HG02870 (cell line): ENCODE data around the gene ZNF853.
"Not testable (repeated sequence)": the region's sequence is repeated elsewhere in the genome, so short reads cannot be mapped to it uniquely, and the experiment has no call there.

Experiments
- ATAC-seq: cut with Tn5 transposase; IDR thresholded peaks from one replicate; pipeline ENCODE4 v1.9.1; 2021; ENCODE audit warnings: mild to moderate bottlenecking, moderate library complexity; ENCODE audit not compliant: unreplicated experiment

ZNF853 gene

DNA sequence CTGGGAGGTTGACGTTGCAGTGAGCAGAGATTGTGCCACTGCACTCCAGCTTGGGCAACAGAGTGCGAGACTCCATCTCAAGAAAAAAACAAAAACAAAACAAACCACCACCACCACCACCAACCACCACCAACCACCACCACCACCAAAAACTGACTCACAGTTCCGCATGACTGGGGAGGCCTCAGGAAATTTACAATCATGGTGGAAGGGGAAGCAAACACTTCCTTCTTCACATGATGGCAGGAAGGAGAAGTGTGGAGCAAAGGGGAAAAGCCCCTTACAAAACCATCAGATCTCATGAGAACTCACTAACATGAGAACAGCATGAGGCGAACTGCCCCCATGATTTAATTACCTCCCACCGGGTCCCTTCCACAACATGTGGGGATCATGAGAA lies 19.6 kb downstream of the ZNF853 start:
- ATAC-seq, result not testable (repeated sequence)

DNA sequence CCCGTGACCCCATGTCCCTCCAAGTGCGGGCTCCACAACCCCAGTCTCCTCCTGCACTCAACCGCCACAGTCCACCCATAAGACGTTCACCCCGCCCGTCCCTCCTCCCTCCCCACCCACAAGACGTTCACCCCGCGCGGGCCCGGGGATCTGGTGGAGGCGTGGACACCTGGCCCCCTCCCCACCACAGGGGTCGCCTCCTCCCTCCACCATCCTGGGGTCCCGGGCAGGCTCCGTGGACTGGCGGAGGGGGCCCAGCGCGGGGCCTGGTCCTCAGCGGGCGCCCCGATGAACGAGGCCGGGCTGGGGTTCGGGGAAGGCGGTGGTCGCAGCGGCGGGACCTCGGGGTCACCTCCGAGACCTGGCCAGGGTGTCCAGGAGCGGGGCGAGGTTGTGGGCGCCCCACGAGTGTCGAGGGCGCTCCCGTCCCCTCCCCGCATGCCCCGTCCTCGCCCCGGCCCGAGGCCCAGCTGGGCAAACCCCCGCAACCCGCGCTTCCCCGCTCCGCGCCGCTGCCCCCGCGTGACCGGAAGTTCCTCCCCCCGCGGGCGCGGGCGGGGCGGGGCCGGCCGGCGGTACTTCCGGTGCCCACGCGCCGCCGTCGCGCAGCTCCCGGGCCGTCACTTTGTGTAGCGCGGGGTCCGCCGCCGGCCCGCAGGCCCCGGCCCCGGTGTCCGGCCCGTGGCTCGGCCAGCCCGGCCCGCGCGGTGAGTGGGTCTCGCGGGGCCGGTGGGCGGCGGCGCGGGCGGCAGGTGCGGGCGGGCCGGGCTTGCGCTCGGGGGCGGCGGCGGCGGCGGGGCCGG lies 21.5 kb downstream of the ZNF853 start, which contains the start of gene ZNF316:
Gene ZNF316 (plus strand): TSS at position 578 of the 803 bp plus-strand sequence. CDS start 5,092 bp downstream, outside the sequence.
- ATAC-seq, result peak; percentile 51

DNA sequence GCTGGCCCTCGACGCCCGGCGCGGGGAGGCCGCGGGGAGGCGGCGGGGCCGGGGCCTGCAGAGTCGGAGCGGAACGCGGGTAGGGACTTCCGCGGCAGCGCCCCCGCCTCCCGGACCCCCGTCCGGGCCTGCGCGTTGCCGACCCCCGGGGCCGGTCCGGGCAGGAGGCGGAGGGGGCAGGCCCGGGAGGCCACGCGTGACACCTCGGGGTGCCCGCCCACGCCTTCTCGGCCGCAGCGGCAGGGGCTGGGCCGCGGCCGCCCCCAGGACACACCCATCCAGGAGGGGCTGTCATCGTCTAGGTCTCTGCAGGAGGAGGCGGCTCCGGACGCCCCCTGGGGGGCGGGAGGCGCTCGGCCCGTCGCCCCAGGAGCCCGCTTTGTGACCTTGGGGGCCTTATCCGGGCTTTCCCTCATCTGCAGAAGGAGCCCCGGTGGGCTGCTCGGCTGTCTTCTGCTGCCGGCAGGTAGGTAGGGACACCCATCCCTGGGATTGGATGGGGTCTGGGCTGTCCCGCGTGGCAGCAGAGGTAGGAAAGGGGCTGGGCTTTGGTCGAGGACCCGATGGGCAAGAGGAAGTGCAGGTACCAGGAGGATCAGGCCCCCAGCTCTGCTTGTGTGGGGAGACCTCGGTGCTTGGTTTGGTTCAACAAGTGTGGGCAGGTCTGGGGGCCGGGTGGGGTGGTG lies 22.3 kb downstream of the ZNF853 start:
- ATAC-seq, result peak; percentile 83

DNA sequence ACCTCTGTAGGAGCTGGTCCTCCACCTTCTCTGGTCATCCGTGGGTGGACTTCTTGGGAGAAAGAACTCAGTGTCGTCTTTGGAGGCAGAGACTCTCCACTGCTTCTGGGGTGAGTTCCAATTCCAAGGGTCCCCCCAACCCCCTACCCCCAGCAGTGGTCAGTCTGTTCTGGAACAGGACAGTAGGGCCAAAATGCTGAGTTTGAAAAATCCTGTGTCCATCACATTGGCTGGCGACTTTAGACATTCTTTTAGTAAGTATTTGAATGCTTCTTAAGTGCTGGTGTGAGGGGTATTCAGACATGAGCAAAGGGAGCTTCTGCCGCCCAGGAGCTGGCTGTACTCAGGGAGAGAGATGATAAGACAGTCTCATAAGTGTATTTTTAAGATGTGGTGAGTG lies 23.6 kb downstream of the ZNF853 start:
- ATAC-seq, result no peak

DNA sequence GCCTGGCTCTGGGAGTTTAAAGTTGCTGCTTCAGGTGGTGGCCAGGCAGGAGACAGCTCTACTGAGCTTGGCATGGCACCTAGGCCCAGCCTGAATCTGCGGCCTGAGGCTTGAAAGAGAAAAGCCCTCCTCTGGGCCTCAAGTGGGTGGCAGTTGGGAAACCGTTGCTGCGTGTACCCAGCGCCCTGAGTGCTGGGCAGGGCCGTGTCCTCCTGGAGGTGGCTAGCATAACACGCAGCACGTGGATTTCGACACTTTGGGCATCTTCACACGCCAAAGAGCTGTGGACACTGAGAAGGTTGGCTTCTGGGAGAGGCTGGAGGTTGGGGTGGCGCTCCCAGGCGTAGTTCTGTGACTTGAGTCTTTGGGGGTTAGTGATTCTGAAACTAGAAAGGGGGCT lies 24.2 kb downstream of the ZNF853 start:
- ATAC-seq, result no peak

DNA sequence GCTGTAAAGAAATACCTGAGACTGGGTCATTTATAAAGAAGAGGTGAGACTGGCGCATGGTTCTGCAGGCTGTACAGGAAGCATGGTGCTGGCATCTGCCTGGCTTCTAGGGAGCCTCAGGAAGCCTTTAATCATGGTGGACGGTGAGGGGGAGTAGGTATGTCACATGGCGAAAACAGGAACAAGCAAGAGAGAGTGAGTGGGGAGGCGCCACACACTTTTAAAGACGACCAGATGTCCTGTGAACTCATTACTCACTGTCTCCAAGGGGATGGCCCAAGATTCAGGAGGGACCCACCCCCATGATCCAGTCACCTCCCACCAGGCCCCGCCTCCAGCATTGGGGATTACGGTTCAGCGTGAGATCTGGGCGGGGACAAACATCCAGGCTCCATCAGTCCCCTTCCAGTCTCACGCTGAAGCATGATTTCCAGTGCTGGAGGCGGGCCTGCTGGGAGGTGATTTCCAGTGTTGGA lies 24.9 kb downstream of the ZNF853 start:
- ATAC-seq, result no peak

DNA sequence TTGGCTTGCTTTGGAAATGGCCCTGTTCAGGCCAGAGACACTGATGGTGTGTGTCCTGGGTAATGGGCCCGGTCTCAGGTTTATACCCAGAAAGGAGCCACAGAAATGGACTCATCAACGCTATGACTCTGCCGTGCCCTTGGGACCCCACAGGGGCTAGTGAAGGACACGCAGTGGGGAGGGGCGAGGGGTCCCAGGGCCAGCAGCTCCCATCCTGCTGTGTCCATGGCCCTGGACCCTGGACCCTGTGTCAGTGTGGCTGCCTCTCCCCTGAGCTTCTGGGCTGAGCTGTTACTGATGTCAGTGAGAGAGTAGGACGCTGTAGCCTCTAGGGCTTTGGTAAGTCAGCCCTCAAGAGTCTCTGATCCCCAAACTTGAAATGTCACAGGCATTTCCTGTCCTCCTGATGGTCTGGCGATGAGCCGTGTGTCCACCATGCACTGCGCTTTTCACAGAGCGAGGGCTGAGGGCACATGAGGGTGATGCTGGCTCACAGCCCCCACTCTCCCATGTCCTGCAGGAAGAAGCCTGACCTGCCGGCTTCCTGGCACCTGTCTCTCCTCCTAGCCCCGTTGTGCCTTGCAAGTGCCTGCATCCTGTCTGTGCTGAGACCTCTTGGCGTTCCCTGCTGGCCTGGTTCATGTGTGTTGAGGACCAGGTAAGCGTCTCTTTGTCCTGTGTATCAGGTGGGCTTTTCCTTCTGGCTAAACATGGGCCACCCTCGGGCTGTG lies 26.1 kb downstream of the ZNF853 start:
- ATAC-seq, result no peak

DNA sequence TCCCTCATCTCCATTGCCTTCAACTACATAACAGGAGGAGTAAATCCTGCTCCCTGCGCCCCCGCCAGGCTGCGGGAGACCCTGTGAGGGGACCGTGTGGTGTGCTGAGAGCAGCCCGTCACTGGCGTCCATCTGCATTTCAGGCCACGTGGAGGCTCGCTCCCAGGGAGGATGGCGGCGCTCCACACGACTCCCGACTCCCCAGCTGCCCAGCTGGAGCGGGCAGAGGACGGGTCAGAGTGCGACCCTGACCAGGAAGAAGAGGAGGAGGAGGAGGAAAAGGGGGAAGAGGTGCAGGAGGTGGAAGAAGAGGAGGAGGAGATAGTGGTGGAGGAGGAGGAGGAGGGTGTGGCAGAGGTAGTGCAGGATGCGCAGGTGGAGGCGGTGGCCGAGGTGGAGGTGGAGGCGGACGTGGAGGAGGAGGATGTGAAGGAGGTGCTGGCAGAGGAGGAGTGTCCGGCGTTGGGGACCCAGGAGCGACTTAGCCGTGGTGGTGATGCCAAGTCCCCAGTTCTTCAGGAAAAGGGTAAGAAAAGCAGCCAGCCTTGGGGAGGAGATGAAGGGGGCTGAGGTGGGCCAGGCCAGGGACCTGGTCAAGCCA lies 26.9 kb downstream of the ZNF853 start:
- ATAC-seq, result no peak

DNA sequence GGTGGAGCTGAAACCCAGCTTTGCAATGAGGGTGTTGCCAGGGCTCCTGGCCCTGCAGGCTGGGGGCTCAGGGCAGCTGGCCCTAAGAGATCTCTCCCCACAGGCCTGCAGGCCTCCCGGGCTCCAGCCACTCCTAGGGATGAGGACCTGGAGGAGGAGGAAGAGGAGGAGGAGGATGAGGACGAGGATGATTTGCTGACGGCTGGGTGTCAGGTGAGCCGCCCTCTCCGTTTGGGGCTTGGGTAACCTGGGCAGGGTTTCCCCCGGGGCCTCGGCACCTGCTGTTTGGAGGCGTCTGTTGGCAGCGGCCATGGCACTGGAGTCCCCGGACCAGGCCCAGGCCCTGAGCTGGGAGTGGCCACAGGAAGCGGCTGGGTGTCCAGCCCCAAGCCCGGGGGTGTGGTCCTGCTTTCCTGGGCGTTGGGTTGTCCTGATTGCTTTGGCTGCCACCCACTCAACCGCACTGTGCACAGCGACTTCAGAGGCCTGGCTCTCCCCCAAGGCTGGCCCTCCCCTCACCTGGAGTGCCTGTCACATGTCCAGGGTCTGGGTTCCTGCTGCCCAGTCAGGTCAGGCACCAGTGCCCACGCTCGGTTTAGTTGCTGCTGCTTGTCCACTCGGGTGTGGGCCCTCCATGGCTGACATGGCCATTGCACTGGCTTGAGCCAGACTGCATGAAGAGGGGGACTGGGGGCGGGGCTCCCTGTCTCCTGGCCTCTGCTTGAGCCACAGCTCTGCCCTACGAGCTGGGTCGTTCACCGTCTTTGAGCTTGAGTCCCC lies 27.6 kb downstream of the ZNF853 start:
- ATAC-seq, result no peak

DNA sequence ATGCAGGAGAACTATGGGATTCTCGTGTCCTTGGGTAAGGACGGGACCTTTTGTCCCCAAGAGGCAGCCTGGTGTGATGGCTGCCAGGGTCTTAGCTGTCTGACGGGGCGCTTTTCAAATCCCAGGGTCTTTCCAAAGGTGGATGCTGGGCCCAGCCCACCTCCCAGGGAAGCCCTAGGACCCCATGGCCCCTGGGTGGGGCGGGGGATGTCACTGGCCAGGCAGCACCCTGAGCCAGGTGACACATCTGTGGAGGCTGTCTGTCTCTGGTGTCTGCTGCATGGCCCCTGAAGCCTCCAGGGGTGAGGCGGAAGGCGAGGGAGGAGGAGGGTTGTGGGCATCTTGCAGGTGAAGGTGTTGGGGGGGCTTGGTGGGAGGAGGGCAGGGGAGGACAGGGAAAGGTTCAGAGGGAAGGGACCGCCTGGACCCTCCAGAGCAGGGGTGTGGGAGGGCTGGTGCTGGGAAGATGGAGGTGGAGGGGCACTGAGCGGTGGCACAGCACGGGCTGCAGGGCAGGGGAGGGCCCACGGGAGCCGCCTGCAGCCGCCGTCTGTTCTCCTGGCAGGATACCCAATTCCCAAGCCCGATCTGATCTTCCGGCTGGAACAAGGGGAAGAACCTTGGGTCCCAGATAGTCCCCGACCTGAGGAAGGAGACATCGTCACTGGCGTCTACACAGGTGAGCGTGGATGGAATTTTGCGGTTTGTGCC lies 28.7 kb downstream of the ZNF853 start:
- no peak for ATAC-seq

DNA sequence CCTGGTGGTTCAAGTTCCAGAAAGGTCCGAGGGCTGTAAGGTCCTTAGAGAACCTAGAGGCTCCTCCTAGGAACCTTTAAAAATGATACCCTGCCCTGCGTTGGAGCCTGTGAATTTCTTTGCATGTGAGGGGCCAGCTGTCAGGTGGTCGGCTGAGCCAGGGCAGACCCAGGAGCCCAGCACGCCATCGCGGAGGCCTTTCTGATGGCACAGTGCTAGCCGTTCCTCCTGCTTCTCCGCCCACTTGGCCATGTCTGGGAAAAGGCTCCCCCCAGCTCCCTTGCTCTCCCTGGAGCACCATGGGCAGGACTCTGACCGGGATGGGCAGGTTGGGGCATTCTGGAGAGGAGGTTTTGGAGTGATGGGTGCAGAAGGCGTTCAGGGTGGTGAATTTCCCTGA lies 29.3 kb downstream of the ZNF853 start:
- ATAC-seq, result no peak

DNA sequence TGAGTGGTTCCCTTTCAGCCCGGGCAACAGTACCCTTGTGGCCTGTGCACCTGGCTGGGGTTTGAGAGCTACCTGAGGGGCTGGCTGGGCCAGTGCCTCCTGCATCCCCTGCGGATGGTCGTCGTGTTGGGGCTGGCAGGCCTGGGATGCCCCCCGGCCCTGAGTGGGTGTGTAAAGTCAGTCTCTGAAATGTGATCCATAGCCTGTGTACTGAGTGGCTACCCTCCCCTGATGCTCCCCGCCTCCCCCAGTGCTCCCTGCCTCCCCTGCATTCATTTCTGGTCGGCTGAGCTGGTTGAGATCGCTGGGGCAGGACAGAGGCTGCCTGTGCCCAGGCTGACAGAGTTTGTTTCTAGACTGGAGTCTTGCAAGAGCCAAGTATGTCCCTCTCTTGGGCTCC lies 31.1 kb downstream of the ZNF853 start:
- no peak for ATAC-seq

DNA sequence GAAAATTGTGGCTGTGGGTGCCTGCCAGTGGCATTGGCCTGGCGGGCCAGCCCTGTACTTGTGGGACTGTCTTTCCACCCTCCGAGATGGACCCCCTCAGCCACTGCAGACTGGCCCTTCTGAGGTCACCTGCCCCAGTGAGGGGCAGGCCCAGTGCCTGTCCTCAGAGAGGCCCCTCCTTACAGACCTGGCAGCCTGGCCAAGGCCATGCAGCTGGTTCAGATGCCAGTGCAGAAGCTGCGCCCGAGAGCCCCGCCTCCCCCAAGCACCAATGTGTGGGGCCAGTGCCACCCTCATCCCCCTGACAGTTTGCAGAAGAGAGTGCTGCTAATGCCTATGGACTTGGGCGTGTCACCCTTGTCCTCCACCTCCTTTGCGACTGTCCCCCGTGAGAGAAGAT lies 31.7 kb downstream of the ZNF853 start:
- ATAC-seq, result no peak

DNA sequence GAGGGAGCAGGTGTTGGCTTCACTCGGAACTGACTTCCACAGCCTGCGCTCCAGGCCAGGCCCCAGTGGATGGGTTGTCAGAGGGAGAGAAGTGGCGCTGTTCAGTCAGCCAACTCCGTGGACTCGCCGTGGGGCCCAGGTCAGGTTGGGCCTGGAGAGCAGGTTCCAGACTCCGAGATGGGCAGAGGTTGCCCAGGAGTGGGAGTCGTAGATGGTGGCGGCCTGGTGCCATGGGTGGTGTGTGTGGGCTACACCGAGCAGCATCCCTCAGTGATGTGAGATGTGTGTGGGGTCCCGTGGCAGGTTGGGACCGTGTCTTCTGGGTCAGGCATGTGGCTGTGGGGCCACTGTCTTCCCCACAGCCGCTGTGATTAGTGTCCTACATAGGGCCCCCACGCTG lies 32.1 kb downstream of the ZNF853 start:
- ATAC-seq, result no peak

DNA sequence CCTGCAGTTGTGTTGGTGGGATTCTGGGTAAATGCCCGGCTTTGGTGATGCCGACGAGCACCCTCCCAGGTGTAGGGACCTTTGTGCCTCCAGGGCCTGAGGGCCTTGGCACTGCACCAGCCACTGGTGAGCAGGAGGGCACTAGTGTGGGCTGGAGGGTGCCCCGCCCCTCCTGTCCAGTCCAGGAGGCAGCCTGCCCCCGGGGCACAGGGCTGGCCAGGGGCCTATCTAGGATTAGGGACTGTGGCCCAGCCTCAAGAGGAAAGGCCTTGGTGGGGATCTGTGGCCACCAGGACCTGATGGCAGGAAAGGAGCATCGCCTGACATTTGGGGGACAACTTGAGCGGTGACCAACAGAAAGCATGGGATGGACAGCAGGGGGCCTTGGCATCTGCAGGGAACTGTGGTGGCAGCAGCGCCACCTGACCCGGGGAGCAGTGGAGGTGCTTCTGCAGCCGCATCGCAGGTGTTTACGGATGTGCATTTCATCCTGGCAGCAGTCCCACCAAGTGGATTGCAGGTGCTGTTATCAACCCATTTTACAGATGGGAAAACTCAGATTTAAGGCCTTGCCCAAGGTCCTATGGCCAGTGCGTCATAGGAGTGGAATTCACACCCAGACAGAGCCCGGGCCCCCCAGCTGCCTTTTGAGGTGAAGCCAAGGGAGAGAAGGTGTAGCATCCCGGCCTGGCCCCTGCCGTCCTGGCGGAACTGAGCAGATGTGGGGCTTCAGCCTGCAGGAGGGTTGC lies 32.8 kb downstream of the ZNF853 start:
- ATAC-seq, result no peak

DNA sequence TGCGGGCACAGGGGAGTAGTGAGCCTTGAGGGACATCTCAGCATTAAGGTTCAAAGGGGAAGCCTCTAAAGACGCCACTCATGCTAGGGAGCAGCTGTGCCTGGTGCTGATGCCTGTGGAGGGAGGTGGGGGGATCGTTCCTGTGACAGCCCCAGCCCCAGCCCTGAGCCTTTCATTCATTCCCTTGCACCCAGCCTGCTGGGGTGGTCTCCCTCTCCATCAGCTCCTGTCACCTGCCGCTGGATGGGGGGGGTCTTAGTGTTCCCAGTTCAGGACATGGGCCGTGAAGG lies 33.4 kb downstream of the ZNF853 start:
- no peak for ATAC-seq

DNA sequence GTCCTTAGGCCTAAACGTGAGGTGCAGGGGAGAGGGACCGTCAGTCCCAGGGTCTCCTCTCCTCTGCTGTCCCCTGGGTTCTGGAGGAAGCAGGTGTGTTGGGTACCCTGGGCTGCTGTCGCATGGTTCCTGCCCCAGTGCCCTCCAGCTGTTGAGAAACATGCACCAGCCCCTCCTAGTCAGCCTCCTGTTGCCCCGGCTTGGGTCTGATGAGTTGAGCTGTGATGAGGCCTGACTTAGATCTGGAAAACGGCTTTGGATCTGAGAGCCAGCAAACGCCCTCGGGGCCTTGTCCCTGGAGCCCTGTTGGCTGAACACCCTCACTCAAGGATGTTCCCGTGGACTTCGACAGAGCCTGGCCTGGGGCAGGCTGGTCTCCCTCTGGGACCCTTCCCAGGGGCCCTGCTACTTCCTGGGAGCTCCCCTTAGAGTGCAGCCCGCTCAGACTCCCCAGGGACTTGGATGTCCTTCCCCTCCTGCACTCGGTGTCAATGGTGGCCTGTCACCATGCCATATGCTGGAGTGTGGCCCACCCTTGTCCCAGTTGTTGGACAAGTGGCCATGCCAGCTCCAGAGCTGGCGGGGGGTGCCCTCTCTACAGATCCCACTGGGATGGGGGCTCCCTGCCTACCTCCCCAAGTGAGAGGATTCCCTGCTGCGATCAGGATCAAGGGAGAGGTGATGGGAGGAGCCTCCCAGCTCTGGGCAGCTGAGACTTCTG lies 34.0 kb downstream of the ZNF853 start:
- no peak for ATAC-seq

DNA sequence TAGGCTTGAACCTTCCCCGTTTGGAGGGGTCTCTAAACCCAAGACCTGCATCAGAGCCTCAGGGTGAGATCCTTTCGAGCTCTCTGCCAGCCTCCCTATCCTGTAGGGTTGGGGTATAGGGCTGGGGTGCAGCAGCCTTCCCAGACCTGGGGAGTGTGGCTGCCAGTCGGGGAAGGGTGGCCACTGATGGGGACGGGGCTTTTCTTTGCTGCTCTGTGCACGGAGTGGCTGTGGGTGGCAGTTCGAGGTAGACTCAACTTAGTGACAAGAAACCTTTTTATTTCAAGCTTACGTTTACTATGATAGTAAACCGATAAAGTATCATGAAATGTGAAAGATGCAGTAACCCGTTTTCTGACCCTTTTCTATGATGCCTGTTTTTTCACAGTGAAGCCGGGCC lies 34.7 kb downstream of the ZNF853 start:
- no peak for ATAC-seq
